ENCODE measurements around the gene SPPL2B. TPM values are rescaled to one million over a fixed set of nuclear protein-coding genes. Genes with fewer than 3 reads are reported as not detected.

SPPL2B gene
- total and polyA plus RNA-seq, 2 experiments from 2014 or later: 23.5 to 51.0 TPM

- no peaks in the 10 kb centered on the region; the same call in 1 of the 2 replicates for H3F3A ChIP-seq (replicated peaks; ENCODE audit: low read depth)
- no peak overlapping the region for H3K27ac ChIP-seq (ENCODE audit: low read depth)
- ATAC-seq: no peak
- peaks cover 13% of the 10 kb centered on the region for H3K27me3 Mint-ChIP-seq (ENCODE audit: insufficient read depth, low read depth, poor library complexity)
- peaks cover 37% of the 10 kb centered on the region for H3K9me3 Mint-ChIP-seq
- H4K20me1 ChIP-seq (replicated peaks; ENCODE audit: insufficient read depth): no peaks in the 10 kb centered on the region
- peaks cover 3% of the 10 kb centered on the region; the same call in 1 of the 3 replicates for H3K4me1 Mint-ChIP-seq
- no peak for TF ChIP-seq STAT1 (IDR thresholded peaks at IDR 0.05; ENCODE audit: unreplicated experiment)
- TF ChIP-seq JUNB (IDR thresholded peaks at IDR 0.05; ENCODE audit: unreplicated experiment): no peak
- TF ChIP-seq, protein P1, sequence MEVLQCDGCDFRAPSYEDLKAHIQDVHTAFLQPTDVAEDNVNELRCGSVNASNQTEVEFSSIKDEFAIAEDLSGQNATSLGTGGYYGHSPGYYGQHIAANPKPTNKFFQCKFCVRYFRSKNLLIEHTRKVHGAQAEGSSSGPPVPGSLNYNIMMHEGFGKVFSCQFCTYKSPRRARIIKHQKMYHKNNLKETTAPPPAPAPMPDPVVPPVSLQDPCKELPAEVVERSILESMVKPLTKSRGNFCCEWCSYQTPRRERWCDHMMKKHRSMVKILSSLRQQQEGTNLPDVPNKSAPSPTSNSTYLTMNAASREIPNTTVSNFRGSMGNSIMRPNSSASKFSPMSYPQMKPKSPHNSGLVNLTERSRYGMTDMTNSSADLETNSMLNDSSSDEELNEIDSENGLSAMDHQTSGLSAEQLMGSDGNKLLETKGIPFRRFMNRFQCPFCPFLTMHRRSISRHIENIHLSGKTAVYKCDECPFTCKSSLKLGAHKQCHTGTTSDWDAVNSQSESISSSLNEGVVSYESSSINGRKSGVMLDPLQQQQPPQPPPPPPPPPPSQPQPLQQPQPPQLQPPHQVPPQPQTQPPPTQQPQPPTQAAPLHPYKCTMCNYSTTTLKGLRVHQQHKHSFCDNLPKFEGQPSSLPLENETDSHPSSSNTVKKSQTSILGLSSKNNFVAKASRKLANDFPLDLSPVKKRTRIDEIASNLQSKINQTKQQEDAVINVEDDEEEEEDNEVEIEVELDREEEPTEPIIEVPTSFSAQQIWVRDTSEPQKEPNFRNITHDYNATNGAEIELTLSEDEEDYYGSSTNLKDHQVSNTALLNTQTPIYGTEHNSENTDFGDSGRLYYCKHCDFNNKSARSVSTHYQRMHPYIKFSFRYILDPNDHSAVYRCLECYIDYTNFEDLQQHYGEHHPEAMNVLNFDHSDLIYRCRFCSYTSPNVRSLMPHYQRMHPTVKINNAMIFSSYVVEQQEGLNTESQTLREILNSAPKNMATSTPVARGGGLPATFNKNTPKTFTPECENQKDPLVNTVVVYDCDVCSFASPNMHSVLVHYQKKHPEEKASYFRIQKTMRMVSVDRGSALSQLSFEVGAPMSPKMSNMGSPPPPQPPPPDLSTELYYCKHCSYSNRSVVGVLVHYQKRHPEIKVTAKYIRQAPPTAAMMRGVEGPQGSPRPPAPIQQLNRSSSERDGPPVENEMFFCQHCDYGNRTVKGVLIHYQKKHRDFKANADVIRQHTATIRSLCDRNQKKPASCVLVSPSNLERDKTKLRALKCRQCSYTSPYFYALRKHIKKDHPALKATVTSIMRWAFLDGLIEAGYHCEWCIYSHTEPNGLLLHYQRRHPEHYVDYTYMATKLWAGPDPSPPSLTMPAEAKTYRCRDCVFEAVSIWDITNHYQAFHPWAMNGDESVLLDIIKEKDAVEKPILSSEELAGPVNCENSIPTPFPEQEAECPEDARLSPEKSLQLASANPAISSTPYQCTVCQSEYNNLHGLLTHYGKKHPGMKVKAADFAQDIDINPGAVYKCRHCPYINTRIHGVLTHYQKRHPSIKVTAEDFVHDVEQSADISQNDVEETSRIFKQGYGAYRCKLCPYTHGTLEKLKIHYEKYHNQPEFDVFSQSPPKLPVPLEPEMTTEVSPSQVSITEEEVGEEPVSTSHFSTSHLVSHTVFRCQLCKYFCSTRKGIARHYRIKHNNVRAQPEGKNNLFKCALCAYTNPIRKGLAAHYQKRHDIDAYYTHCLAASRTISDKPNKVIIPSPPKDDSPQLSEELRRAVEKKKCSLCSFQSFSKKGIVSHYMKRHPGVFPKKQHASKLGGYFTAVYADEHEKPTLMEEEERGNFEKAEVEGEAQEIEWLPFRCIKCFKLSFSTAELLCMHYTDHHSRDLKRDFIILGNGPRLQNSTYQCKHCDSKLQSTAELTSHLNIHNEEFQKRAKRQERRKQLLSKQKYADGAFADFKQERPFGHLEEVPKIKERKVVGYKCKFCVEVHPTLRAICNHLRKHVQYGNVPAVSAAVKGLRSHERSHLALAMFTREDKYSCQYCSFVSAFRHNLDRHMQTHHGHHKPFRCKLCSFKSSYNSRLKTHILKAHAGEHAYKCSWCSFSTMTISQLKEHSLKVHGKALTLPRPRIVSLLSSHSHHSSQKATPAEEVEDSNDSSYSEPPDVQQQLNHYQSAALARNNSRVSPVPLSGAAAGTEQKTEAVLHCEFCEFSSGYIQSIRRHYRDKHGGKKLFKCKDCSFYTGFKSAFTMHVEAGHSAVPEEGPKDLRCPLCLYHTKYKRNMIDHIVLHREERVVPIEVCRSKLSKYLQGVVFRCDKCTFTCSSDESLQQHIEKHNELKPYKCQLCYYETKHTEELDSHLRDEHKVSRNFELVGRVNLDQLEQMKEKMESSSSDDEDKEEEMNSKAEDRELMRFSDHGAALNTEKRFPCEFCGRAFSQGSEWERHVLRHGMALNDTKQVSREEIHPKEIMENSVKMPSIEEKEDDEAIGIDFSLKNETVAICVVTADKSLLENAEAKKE (CRISPR knock-in tag; IDR thresholded peaks at IDR 0.05): no peak
- TF ChIP-seq REST (IDR thresholded peaks at IDR 0.05; ENCODE audit: unreplicated experiment): no peak
- TF ChIP-seq, protein P2, sequence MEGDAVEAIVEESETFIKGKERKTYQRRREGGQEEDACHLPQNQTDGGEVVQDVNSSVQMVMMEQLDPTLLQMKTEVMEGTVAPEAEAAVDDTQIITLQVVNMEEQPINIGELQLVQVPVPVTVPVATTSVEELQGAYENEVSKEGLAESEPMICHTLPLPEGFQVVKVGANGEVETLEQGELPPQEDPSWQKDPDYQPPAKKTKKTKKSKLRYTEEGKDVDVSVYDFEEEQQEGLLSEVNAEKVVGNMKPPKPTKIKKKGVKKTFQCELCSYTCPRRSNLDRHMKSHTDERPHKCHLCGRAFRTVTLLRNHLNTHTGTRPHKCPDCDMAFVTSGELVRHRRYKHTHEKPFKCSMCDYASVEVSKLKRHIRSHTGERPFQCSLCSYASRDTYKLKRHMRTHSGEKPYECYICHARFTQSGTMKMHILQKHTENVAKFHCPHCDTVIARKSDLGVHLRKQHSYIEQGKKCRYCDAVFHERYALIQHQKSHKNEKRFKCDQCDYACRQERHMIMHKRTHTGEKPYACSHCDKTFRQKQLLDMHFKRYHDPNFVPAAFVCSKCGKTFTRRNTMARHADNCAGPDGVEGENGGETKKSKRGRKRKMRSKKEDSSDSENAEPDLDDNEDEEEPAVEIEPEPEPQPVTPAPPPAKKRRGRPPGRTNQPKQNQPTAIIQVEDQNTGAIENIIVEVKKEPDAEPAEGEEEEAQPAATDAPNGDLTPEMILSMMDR (conservative IDR thresholded peaks at IDR 0.05; ENCODE audit: low read depth in 2 of 2): no peak
- no peak for TF ChIP-seq EZH2 (IDR thresholded peaks at IDR 0.05; ENCODE audit: low read depth, unreplicated experiment)
- H3K4me3 ChIP-seq: no peak overlapping the region
- no peaks in the 10 kb centered on the region for H3K79me2 ChIP-seq (replicated peaks; ENCODE audit: insufficient read depth)
- no peaks in the 10 kb centered on the region for H3K27me3 ChIP-seq (ENCODE audit: insufficient read depth)
- no peak for DNase-seq (ENCODE audit: low spot score)
- no peaks in the 10 kb centered on the region for H3K4me1 ChIP-seq (ENCODE audit: insufficient read depth)
- no peaks in the 10 kb centered on the region for H3K9me2 ChIP-seq (ENCODE audit: insufficient read depth)
- H3K36me3 ChIP-seq (ENCODE audit: insufficient read depth): no peaks in the 10 kb centered on the region
- H3K4me2 ChIP-seq: no peak overlapping the region
- no peak overlapping the region for H2AFZ ChIP-seq
- H3K4me3 Mint-ChIP-seq: no peak overlapping the region
- peaks cover 12% of the 10 kb centered on the region for H3K36me3 Mint-ChIP-seq (ENCODE audit: low read depth)
- no peak overlapping the region for H3K27ac Mint-ChIP-seq
Measured at GRCh38 chr19:2381148-2381820, 52.8 kb downstream of the SPPL2B start.
